ENCODE data around the gene MMP17. TPM values are rescaled to one million over a fixed set of nuclear protein-coding genes. Genes with fewer than 3 reads are reported as not detected.

MMP17 gene
- polyA plus RNA-seq, 1 donor (not counting 4 experiments of a cell fraction or from before 2014, with no cell fraction given) = 2.3 TPM

GRCh38 chr12:131782061-131782460 is 46.1 kb upstream of the MMP17 start:
- Histone ChIP-seq H3K4me2 (ENCODE audit: control insufficient read depth, extremely low read depth, insufficient read depth, low read depth, low read length) (no peak overlapping the region), H3K4me3 (ENCODE audit: control insufficient read depth in 2 of 3, extremely low read depth in 1 of 3, insufficient read depth in 2 of 3, low read depth in 1 of 3, low read length in 3 of 3) (no peak overlapping the region), H3K9ac (ENCODE audit: control insufficient read depth, extremely low read depth, insufficient read depth, low read length) (no peak overlapping the region), H3K27ac (ENCODE audit: control insufficient read depth, insufficient read depth, low read length) (no peak overlapping the region), H3K4me1 (ENCODE audit: control insufficient read depth, extremely low read depth, insufficient read depth, low read length) (peaks cover 10% of the 10 kb centered on the region), H3K9me1 (ENCODE audit: control insufficient read depth, extremely low read depth, insufficient read depth, low read length) (no peaks in the 10 kb centered on the region), H3K27me3 (ENCODE audit: control insufficient read depth, extremely low read depth, insufficient read depth, low read length) (no peaks in the 10 kb centered on the region), H3K36me3 (ENCODE audit: control insufficient read depth in 2 of 2, extremely low read depth in 1 of 2, insufficient read depth in 2 of 2, low read length in 2 of 2) (peaks cover 24 to 29% of the 10 kb centered on the region in 2 experiments), H3K79me2 (ENCODE audit: control insufficient read depth, insufficient read depth, low read length) (no peaks in the 10 kb centered on the region), H3K9me3 (ENCODE audit: control insufficient read depth, low read depth, low read length) (no peaks in the 10 kb centered on the region), H4K20me1 (ENCODE audit: control insufficient read depth, extremely low read depth, insufficient read depth, low read length) (no peaks in the 10 kb centered on the region), H2AFZ (ENCODE audit: control insufficient read depth, low read length) (no peak overlapping the region)
- no peak for TF ChIP-seq EZH2 (IDR thresholded peaks at IDR 0.05; ENCODE audit: low read length)
- no peak for TF ChIP-seq CTCF (optimal IDR thresholded peaks at IDR 0.05 in 1 of 3, IDR thresholded peaks at IDR 0.05 in 1 of 3, conservative IDR thresholded peaks at IDR 0.05 in 1 of 3; ENCODE audit: extremely low read depth in 1 of 3, insufficient read depth in 2 of 3, low read length in 3 of 3)
- DNase-seq (ENCODE audit: low read depth, low spot score) = no peak
- no peak for FAIRE-seq
- dilution Hi-C loops (cut with MboI; ENCODE audit: extremely low pct_ligation_motif_present, low sequenced_read_pairs) = no loop called here

GRCh38 chr12:131783915-131784541 is 44.2 kb upstream of the MMP17 start:
- dilution Hi-C loops (cut with MboI; ENCODE audit: extremely low pct_ligation_motif_present, low sequenced_read_pairs) = no loop called here
- Histone ChIP-seq H4K20me1 (ENCODE audit: control insufficient read depth, extremely low read depth, insufficient read depth, low read length) (no peaks in the 10 kb centered on the region), H3K4me1 (ENCODE audit: control insufficient read depth, extremely low read depth, insufficient read depth, low read length) (peaks cover 10% of the 10 kb centered on the region), H3K4me3 (ENCODE audit: control insufficient read depth in 2 of 3, extremely low read depth in 1 of 3, insufficient read depth in 2 of 3, low read depth in 1 of 3, low read length in 3 of 3) (peak overlapping the region in 1 of 3 experiments; percentile 10), H3K27me3 (ENCODE audit: control insufficient read depth, extremely low read depth, insufficient read depth, low read length) (no peaks in the 10 kb centered on the region), H3K4me2 (ENCODE audit: control insufficient read depth, extremely low read depth, insufficient read depth, low read depth, low read length) (peak overlapping the region; percentile 67), H3K36me3 (ENCODE audit: control insufficient read depth in 2 of 2, extremely low read depth in 1 of 2, insufficient read depth in 2 of 2, low read length in 2 of 2) (peaks cover 20 to 22% of the 10 kb centered on the region in 2 experiments), H3K79me2 (ENCODE audit: control insufficient read depth, insufficient read depth, low read length) (no peaks in the 10 kb centered on the region), H3K9me3 (ENCODE audit: control insufficient read depth, low read depth, low read length) (no peaks in the 10 kb centered on the region), H2AFZ (ENCODE audit: control insufficient read depth, low read length) (no peak overlapping the region), H3K9ac (ENCODE audit: control insufficient read depth, extremely low read depth, insufficient read depth, low read length) (peak overlapping the region; percentile 28), H3K27ac (ENCODE audit: control insufficient read depth, insufficient read depth, low read length) (peak overlapping the region; percentile 80), H3K9me1 (ENCODE audit: control insufficient read depth, extremely low read depth, insufficient read depth, low read length) (no peaks in the 10 kb centered on the region)
- TF ChIP-seq CTCF (optimal IDR thresholded peaks at IDR 0.05 in 1 of 3, IDR thresholded peaks at IDR 0.05 in 1 of 3, conservative IDR thresholded peaks at IDR 0.05 in 1 of 3; ENCODE audit: extremely low read depth in 1 of 3, insufficient read depth in 2 of 3, low read length in 3 of 3) (no peak), EZH2 (IDR thresholded peaks at IDR 0.05; ENCODE audit: low read length) (no peak)
- FAIRE-seq (no peak), DNase-seq (ENCODE audit: low read depth, low spot score) (peak; percentile 5)
